Measurements from ENCODE around the gene TRMT112.
A peak's percentile ranks its signal among the peaks of the same experiment; 100 is the strongest.

TRMT112 gene

DNA sequence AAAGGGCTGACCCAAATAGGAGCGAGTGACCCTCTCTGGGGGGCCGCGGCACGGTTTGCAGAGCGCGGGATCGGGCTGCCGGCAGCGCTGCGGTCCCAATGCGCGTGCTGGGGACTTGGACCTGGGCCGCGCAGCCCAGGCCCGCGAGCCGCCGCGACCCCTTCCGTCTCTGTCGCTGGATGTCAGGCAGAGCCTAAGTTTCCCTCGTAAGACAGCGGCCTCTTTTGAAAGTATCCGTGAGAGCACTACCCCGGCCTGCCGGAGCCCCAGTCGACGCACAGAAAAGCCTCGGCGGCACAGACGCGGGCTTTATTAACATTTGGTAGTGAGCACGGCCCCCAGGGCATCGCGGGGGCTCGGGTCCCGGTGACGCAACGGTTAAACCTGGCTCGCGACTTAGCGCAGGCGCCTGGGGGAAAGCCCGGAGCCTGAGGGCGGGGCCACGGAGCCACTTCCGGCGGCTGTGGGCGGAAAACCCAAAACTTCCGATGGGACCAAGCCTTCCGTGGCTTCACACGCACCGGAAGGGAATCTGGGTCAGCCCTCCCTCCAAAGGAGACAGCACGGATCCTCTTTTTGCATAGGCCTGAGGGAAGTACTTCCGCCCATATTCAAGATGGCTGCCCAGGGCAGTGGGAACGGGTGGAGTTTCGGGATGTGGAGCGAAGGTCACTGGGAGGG, 47.7 kb downstream of the TRMT112 start:
- WGBS (ENCODE audit: insufficient coverage): 0% methylated on average over 48 of the region's 58 CpGs
- H3K36me3 ChIP-seq (ENCODE audit: control insufficient read depth in 4 of 4, insufficient read depth in 4 of 4, low read length in 3 of 4): peaks cover 0 to 20% (median 6%) of the 10 kb centered on the region in 4 experiments
- peak overlapping the region; percentile 76 to 94 (median 86) for H3K4me3 ChIP-seq (ENCODE audit: control insufficient read depth in 1 of 7, extremely low read depth in 1 of 7, insufficient read depth in 4 of 7, low read depth in 2 of 7, low read length in 6 of 7)
- CTCF ChIA-PET: interaction anchor here (0.8 to 11.4 kb wide), 10 partner anchors 11 to 64 kb away, joined by 3 to 106 read pairs (median 14); partner anchors contain the start of genes BAD, CATSPERZ, FERMT3 and FKBP2
- peak overlapping the region; percentile 88 to 96 for H3K27ac ChIP-seq (ENCODE audit: insufficient read depth in 1 of 2, low read depth in 1 of 2, low read length in 2 of 2, poor library complexity in 1 of 2, severe bottlenecking in 2 of 2)
- peak; percentile 98 to 99 (median 99) for DNase-seq
- H3K9me3 ChIP-seq (ENCODE audit: control extremely low read depth in 1 of 5, control insufficient read depth in 4 of 5, insufficient read depth in 2 of 5, low read depth in 1 of 5, low read length in 4 of 5): no peaks in the 10 kb centered on the region
- peaks cover 4 to 51% (median 41%) of the 10 kb centered on the region in 4 experiments for H3K4me1 ChIP-seq (ENCODE audit: control extremely low read depth in 1 of 4, control insufficient read depth in 4 of 4, insufficient read depth in 4 of 4, low read length in 3 of 4)
- no peaks in the 10 kb centered on the region for H3K27me3 ChIP-seq (replicated peaks in 2 of 5; ENCODE audit: control insufficient read depth in 4 of 5, insufficient read depth in 5 of 5, low read length in 4 of 5)
- POLR2A ChIA-PET: interaction anchor here (0.6 to 3.9 kb wide), 8 partner anchors 15 to 1624 kb away, joined by 3 to 30 read pairs (median 8); partner anchors contain the start of genes BAD, FERMT3, FKBP2 and GPR137

DNA sequence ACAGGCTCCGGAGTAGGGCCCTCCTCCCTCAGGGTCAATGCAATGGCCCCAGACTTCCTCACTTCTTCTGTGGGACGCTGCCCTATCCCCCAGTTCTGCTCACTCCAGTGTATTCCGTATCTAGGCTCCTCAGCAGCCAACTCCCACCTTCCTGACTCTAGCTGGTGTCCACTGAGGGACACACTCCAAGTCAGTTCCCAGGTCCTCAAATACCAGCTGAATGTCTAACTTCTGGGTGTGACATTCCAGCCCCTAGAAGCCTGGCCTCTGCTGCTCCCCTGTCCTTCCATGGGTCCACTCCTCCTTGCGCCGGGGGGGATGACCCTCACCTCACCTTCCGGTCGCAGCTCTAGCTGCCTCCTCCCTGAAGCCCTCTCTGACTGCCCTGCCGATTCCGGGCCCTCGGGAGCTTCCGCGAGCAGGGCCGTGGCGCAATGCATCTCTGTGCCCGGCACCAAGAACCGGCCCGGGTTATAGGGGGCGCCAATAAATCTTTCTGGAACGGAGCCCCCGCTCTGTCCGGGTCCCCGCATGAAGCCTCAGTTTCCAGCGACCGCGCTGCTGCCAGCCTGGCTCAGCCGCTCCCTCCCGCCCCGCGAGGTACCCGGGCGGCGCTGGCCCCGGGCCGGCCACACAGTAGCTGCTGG, 48.3 kb downstream of the TRMT112 start:
- H3K27ac ChIP-seq (ENCODE audit: insufficient read depth in 1 of 2, low read depth in 1 of 2, low read length in 2 of 2, poor library complexity in 1 of 2, severe bottlenecking in 2 of 2): peak overlapping the region; percentile 88 to 96
- peaks cover 0 to 26% (median 10%) of the 10 kb centered on the region in 4 experiments for H3K36me3 ChIP-seq (ENCODE audit: control insufficient read depth in 4 of 4, insufficient read depth in 4 of 4, low read length in 3 of 4)
- peaks cover 4 to 51% (median 41%) of the 10 kb centered on the region in 4 experiments for H3K4me1 ChIP-seq (ENCODE audit: control extremely low read depth in 1 of 4, control insufficient read depth in 4 of 4, insufficient read depth in 4 of 4, low read length in 3 of 4)
- no peaks in the 10 kb centered on the region for H3K9me3 ChIP-seq (ENCODE audit: control extremely low read depth in 1 of 5, control insufficient read depth in 4 of 5, insufficient read depth in 2 of 5, low read depth in 1 of 5, low read length in 4 of 5)
- no peaks in the 10 kb centered on the region for H3K27me3 ChIP-seq (replicated peaks in 2 of 5; ENCODE audit: control insufficient read depth in 4 of 5, insufficient read depth in 5 of 5, low read length in 4 of 5)
- POLR2A ChIA-PET: interaction anchor here (0.5 to 3.9 kb wide), 7 partner anchors 16 to 291 kb away, joined by 3 to 30 read pairs (median 4); partner anchors contain the start of genes BAD, FERMT3, FKBP2 and GPR137
- DNase-seq: peak in 2 of 3 donors; percentile 31 to 42
- WGBS (ENCODE audit: insufficient coverage): 0% methylated on average over 31 of the region's 34 CpGs
- H3K4me3 ChIP-seq (ENCODE audit: control insufficient read depth in 1 of 7, extremely low read depth in 1 of 7, insufficient read depth in 4 of 7, low read depth in 2 of 7, low read length in 6 of 7): peak overlapping the region; percentile 76 to 94 (median 86)
- CTCF ChIA-PET: interaction anchor here (0.8 to 11.4 kb wide), 10 partner anchors 10 to 63 kb away, joined by 3 to 106 read pairs (median 9); partner anchors contain the start of genes CATSPERZ, FERMT3, FKBP2 and PLCB3

DNA sequence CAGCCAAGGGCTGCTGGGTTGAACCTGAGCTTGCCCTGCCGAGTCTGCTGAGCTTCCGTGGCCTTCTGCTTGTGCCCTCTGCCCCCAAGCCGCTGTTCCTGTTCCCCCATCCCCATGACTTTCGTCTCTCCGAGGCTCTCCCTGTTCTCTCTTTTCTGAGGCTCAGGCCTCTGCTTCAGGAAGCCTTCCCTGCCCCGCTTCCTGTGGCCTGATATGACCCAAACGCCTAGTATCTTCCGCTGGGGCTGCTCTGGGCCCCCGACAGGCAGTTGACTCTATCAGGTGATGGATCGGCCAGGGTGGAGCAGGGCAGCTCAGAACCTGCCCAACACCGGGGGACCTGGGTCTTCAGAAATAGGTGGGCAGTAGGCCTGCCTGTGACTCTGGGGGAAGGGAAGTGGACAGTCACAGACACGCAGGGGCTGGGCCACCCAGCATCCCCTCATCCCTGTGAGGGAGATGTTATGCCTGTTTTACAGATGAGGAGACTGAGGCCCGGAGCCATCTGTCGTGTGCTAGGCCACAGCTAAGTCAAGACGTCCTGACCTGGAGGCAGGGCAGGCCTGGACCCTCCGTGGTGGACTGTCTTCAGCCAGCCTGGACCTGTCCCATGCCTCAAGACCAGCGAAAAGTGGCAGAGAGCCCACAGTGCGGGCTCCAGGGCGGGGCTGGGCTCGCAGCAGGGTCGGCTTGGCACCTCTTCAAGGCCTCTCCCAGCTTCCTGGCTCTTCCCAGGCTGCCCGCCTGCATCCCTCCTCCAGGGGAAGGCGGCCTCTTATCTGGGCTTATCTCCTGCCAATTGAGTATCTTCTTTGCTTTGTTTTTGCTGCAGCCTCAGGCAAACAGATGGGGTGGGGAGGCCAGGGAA, 49.1 kb downstream of the TRMT112 start:
- Histone ChIP-seq H3K27me3 (replicated peaks in 2 of 5; ENCODE audit: control insufficient read depth in 4 of 5, insufficient read depth in 5 of 5, low read length in 4 of 5) (no peaks in the 10 kb centered on the region), H3K4me3 (ENCODE audit: control insufficient read depth in 1 of 7, extremely low read depth in 1 of 7, insufficient read depth in 4 of 7, low read depth in 2 of 7, low read length in 6 of 7) (peak overlapping the region in 5 of 7 experiments; percentile 76 to 94 (median 87)), H3K27ac (ENCODE audit: insufficient read depth in 1 of 2, low read depth in 1 of 2, low read length in 2 of 2, poor library complexity in 1 of 2, severe bottlenecking in 2 of 2) (peak overlapping the region; percentile 88 to 96), H3K9me3 (ENCODE audit: control extremely low read depth in 1 of 5, control insufficient read depth in 4 of 5, insufficient read depth in 2 of 5, low read depth in 1 of 5, low read length in 4 of 5) (no peaks in the 10 kb centered on the region), H3K36me3 (ENCODE audit: control insufficient read depth in 4 of 4, insufficient read depth in 4 of 4, low read length in 3 of 4) (peaks cover 0 to 34% (median 15%) of the 10 kb centered on the region in 4 experiments), H3K4me1 (ENCODE audit: control extremely low read depth in 1 of 4, control insufficient read depth in 4 of 4, insufficient read depth in 4 of 4, low read length in 3 of 4) (peaks cover 4 to 51% (median 41%) of the 10 kb centered on the region in 4 experiments)
- ChIA-PET CTCF (interaction anchor here (0.8 to 11.4 kb wide), 13 partner anchors 10 to 78 kb away, joined by 3 to 106 read pairs (median 4); partner anchors contain the start of genes CATSPERZ, FERMT3, FKBP2 and PLCB3), POLR2A (interaction anchor here (0.5 to 3.9 kb wide), 6 partner anchors 16 to 291 kb away, joined by 3 to 30 read pairs (median 4); partner anchors contain the start of genes BAD, FERMT3, FKBP2 and GPR137)
- peak in 2 of 3 donors; percentile 18 to 27 for DNase-seq
- WGBS (ENCODE audit: insufficient coverage): 25% methylated on average over 18 of the region's 23 CpGs

DNA sequence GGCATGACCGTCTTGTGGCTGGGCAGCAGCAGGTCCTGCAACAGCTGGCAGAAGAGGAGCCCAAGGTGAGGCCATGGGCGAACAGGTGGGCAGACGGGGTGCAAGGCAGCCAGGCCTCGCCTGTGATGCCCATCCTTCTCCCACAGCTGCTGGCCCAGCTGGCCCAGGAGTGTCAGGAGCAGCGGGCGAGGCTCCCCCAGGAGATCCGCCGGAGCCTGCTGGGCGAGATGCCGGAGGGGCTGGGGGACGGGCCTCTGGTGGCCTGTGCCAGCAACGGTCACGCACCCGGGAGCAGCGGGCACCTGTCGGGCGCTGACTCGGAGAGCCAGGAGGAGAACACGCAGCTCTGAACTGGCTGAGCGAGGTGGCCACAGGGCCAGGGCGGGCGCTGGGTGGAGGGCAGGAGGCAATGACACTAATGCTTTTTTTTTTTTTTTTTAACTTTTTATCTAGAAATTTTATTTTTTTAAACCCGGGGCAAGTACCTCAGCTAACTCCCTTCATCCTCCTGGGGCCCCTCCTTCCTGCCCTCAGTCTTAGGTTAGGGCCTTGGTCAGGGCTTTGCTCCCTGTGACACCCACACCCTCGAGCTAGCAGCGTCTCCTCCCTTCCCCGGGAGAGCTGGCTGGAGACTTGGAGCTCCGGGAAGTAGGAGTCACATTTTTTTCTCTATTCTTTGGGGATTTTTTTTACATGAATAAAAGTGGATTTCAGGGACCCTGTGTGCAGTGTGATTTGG, 50.0 kb downstream of the TRMT112 start:
- peak in 1 of 3 donors; percentile 16 for DNase-seq
- H3K27me3 ChIP-seq (replicated peaks in 2 of 5; ENCODE audit: control insufficient read depth in 4 of 5, insufficient read depth in 5 of 5, low read length in 4 of 5): no peaks in the 10 kb centered on the region
- POLR2A ChIA-PET: interaction anchor here (0.6 to 1.4 kb wide), 3 partner anchors 17 to 290 kb away, joined by 3 to 4 read pairs (median 3); partner anchors contain the start of gene FERMT3
- WGBS (ENCODE audit: insufficient coverage): 95% methylated on average over 17 of the region's 27 CpGs
- no peaks in the 10 kb centered on the region for H3K9me3 ChIP-seq (ENCODE audit: control extremely low read depth in 1 of 5, control insufficient read depth in 4 of 5, insufficient read depth in 2 of 5, low read depth in 1 of 5, low read length in 4 of 5)
- peak overlapping the region; percentile 50 to 96 for H3K27ac ChIP-seq (ENCODE audit: insufficient read depth in 1 of 2, low read depth in 1 of 2, low read length in 2 of 2, poor library complexity in 1 of 2, severe bottlenecking in 2 of 2)
- H3K4me3 ChIP-seq (ENCODE audit: control insufficient read depth in 1 of 7, extremely low read depth in 1 of 7, insufficient read depth in 4 of 7, low read depth in 2 of 7, low read length in 6 of 7): peak overlapping the region in 3 of 7 experiments; percentile 32 to 87 (median 76)
- H3K36me3 ChIP-seq (ENCODE audit: control insufficient read depth in 4 of 4, insufficient read depth in 4 of 4, low read length in 3 of 4): peaks cover 0 to 38% (median 21%) of the 10 kb centered on the region in 4 experiments
- peaks cover 4 to 47% (median 41%) of the 10 kb centered on the region in 4 experiments for H3K4me1 ChIP-seq (ENCODE audit: control extremely low read depth in 1 of 4, control insufficient read depth in 4 of 4, insufficient read depth in 4 of 4, low read length in 3 of 4)
- CTCF ChIA-PET: interaction anchor here (1.0 to 11.4 kb wide), 8 partner anchors 9 to 77 kb away, joined by 3 to 106 read pairs (median 14); partner anchors contain the start of genes CATSPERZ, FERMT3, PLCB3 and PPP1R14B
